SIG-M5 (cell line): Measurements from ENCODE around the gene GRPEL2.

Experiments used
- DNase-seq: peaks from one replicate; lab custom pipeline; 2025; lab: John Stamatoyannopoulos, UW

Gene GRPEL2

DNA sequence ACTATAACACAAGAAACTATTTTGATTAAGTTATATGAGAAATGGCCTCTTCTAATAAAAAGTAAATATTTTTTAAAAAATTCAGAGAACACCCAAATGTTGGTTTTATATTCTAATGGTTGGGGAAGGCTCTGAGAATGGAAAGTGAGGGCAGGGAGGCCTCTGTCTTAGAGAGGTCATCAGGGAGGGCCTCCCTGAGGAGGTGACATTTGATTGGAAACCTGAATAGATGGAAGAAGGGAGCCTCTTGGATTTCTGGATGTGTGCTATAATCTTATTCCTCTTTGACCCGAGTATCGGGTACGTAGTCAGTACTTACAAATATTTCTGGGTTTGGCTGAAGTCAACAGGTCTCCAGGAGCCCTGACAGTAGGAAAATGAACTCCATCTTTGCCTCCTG, 26.1 kb upstream of the GRPEL2 start:
- DNase-seq, result no peak

DNA sequence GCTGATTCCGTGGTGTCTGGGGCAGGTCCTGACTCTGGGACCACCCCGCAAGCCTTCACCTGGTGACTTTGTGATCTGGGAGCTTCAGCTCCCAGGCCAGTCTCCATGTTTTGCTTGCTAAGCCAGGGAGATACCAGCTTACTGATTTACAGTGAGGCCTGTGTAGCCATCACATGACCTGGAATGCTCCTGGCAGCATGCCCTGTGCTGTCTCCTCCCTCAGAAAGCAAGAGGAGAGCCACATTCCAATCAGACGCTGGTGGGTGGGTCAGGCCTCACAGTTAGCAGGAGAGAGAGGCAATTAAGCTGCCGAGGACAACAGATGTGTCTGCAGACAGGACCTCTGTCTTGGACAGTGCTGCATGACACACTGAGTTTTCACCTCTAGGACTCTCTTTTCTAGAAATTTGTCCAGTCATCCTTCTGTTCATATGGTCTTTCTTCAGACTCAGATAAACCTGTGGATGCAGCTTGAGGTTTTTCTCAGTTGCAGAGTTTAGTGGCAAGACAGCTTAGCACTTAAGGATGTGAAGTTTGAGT, 24.4 kb upstream of the GRPEL2 start:
- DNase-seq, result no peak

DNA sequence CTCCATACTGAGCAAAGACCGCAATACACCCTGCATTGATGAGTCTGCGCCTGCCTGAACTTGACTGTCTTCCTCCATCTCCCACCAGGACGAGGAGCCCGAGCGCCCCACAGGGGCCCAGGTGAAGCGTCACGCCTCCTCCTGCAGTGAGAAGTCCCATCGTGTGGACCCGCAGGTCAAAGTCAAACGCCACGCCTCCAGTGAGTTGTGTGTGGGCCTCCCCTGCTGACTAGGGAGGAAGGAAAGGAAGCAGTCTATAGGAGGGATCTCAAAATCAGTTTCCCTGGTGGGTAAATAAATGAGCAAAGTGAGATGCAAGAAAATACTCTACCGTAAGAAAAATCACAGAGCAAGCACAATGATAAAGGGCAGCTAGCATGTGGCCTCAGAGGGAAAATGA, 22.8 kb upstream of the GRPEL2 start:
- DNase-seq, result no peak

DNA sequence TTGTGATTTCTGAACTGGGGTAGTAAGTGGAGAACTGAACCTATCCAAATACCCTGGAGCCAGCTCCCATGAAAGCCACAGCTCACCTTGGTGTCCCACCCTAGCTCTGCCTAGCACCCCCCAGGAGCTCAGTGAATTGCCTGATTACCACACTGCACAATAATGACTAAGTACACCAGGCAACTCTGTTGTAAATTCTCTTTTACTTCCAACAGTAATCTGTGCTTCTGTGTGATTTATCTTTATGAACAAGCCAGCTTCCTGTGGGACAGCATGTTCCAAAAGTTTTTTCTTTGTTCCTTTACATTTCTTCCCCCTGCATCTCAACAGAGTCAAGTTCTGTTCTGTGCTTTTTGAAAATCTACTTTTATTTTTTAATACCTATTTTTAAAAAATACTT, 22.1 kb upstream of the GRPEL2 start:
- no peak for DNase-seq

DNA sequence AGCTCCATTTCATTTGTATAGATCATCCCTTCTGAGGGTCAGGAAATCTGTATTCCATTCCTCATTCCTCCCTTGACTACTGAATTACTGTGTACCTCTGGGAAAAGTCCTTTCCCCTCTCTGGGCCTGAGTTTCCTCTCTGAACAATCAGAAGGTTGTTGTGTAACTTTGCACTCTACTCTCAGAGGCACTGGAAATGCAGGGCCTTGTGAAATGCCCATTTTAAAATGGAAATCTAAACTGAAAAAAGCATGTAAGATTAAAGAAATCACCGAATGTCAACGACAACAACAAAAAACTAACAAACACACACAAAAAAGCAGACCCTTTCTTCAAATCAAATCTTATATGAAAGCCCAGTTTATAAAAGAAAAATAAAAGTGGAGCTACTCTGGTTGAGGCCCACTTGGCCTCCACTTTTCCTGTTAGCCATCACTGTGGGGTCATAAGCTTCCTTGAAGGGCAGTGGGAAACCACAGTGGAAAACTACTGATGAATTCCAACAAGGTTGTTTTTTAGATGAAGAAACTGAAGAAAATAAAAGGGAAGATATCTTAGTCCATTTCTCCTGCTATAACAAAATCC, 21.6 kb upstream of the GRPEL2 start:
- no peak for DNase-seq

DNA sequence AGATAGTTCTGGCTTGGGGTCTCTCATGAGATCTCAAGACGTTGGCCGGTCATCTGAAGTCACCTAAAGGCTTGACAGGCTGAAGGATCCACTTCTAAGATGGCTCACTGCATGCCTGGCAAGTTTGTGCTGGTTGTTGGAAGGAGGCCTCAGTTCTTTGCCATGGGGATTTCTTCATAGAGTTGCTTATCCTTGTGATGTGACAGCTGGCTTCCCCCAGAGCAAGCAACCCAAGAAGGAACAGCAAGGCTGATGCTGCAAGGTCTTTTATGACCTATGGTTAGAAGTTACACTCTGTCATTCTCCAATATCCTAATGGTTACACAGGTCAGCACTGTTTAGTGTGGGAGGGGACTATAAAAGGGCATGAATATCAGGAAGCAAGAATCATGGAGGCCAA, 20.7 kb upstream of the GRPEL2 start:
- DNase-seq, result no peak

DNA sequence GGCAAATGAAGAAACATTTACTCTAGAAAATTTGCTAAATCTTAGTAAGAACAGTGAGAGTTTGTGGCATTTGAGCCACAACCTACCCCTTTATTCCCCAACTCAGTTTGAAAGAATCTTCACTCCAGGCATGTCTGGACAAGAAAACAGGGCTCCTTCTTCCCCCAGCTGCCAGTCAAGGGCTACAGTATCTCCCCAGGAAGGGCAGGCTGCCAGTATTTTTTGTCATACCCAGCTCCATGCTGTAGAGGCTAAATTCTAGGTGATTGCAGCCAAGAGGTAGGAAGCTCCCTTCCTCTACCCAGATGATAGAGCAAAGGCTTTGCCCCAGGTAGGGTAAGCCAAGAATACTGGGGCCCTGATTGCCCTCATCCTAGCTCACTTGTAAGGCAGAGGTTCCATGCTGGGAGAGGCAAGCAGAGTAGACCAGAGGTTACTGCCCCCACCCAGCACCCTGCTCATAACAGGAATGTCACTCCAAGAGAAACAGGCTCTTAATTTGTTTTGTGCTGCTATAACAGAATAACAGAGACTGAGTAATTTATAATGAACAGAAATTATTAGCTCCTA, 20.0 kb upstream of the GRPEL2 start:
- no peak for DNase-seq

DNA sequence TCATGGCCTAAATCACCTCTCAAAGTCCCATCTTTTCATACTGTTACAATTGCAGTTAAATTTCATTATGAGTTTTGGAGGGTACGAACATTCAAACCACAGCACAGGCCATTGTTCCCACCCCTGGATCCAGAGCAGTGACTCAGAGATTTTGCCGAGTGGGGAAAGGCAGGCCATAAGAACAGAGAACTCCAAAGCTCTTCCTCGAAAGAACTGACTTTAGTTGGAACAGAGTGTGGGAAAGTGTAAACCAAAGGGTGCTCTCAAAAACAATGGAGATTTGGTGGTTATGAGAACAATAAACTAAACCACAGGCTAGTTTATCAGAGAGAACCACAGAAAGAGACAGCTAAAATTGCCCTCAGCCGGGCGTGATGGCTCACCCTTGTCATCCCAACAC, 19.4 kb upstream of the GRPEL2 start:
- no peak for DNase-seq

DNA sequence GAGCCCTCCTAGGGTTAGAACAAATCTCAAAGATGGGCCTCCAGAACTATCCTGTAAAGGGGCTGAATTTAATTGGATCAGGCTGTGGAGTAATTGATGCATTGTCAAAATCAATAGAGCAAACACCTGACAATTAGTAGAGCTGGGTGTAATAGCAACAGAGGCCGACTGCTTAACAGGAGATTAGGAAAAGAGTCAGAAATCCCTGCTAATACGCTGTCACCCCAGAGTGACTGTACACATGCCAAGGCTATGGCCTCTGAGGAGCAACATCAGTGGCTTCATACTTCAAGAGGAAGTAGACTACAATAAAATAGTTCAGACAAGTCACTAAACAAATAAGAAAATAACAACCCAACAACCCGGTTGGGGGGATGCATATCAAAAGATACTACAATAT, 18.7 kb upstream of the GRPEL2 start:
- no peak for DNase-seq

DNA sequence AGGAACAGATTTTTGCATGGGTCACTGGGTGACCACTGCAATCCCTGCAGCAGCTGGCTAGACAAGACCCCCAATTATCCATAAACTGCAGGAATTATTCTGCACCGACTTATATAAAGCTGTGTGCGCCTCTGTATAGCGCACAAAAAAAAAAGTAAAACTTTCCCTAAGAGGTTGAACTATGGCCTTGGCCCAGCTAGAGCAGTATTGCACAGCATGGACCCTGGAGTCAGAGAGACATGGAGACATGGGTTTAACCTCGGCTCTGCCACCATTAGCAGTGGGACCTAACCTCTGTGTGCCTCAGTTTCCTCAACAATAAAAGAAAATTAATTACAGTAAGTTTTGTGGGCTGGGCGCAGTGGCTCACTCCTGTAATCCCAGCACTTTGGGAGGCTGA, 17.1 kb upstream of the GRPEL2 start:
- no peak for DNase-seq

DNA sequence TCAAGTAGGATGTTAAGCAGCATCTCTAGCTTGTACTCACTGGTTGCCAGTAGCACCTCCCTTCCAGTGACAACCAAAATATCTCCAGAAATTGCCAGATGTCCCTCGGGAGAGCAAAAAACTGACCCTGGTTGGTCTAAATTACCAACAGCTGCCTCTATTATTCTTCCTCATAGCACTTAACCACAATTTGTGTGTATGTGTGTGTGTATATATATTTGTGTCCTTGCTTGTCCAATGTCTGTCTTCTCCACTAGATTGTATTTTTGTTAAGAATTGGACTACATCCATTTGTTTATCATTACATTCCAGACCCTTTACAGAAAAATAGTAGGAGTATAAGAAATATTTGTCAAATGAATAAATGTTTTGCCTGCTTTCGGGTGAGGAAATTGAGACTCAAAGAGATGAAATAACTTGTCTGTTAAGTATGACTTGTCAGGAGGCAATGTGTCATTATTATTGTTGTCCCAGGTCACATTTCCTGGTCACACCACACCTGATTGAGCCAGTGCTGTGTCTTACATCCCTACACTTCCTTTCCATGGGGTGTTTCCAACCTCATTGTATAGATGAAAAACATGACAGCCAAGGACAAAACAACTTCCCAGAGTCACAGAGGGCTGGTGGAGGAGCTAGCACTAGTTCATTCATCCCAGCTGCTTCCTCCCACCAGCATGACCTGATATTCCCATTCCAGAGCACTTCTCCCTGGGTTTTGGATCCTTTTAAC, 11.4 kb upstream of the GRPEL2 start:
- DNase-seq, result no peak

DNA sequence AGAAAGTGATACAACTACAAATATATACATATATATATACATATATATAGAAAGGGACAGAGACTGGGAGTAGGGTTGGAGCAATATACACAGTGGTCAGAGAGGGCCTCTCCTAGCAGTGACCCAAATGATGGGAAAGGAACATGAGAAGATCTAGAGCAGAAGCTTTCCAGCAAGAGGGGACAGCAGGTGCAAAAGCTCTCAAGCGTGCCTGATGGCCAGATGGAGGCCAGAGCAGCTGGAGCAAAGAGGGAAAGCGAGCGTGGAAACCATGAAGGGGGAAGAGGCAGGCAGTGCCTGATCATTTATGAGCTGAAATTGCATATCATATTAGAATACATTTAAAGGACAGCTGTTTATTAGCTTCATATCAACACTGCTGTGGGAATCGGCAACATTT, 7.6 kb upstream of the GRPEL2 start:
- DNase-seq, result no peak

DNA sequence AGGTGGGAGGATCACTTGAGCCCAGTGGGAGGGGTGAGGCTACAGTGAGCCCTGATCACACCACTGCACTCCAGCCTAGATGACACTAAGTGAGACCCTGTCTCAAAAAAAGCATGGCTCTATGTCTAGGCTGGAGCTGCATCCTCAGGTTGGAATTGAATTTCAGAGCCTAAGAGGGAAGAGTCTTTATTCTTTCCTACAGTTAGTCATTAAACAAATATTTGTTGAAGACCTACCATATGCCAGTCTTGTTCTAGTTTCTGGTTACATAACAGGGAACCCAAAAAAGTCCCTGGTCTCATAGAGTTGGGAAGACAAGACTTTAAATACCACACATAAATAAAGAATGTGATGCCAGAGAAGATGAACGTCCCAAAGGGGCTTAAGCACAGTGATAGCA, 6.9 kb upstream of the GRPEL2 start:
- DNase-seq, result no peak

DNA sequence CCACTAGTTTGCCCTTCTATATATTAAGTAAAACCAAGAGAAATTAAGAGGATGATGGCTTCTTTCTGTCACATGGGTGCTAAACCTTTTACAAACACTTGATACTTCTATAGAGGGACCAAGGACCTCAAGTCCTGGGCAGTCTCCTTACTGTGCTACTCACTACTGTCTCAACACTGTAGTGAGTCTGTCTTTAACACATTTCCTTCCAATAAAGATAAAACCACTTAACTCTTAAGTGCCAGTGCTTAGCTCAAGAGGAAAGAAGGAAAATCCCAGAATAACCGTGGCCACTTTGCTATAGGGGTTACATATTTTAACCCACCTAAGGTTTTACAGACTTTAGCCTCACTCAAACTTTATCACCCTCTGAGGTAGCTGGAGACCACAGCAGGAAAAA, 4.4 kb upstream of the GRPEL2 start:
- DNase-seq, result no peak

DNA sequence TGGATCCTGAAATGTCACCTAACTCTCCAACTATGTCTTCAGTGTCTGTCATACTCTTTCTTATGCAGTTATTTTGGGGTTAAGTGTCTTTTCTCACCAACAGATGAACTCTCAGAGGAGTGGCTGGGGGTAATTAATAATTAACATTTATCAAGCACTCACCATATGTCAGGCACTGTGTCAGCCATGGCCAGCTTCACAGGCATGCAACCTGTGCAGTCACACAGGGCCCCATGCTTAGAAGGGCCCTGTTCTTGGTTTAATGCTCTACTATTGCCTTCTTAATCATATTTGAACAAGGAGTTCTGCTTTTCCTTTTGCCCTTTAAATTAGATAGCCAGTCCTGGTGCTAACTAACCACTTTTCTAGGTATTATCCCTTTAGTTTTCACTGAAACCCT, 3.4 kb upstream of the GRPEL2 start:
- DNase-seq, result no peak

DNA sequence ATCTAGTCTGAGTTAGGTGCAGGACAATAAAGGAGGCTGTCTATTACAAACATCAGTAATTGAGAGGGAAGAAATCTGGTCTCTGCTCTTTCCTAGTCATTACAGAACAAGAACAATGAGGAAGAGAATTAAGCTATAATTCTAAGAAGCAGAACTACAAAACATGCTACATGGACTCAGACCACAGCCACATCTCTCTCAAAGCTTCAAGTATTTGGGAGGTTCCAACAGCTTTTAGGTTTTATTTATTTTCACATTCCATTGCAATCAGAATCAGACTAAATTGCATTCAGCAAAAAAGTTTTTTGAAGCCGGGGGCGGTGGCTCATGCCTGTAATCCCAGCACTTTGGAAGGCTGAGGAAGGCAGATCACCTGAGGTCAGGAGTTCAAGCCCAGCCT, 1.1 kb upstream of the GRPEL2 start:
- DNase-seq, result no peak

DNA sequence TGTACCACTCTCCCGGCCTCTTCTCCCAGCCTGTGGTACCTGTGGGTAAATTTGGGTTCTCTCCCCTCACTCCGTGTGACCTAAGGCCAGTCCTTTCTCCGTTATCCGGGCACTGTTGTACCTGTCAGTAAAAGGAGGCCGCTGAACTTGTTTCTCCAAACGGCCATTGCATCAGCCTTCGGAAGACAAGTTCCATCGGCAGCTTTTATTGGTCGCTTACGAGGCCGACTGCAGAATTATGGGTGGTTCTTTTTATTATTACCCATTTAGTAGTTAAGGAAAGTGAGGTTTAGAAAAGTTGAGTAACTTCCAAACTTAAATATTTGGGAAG, 558 bp downstream of the GRPEL2 start:
- no peak for DNase-seq

DNA sequence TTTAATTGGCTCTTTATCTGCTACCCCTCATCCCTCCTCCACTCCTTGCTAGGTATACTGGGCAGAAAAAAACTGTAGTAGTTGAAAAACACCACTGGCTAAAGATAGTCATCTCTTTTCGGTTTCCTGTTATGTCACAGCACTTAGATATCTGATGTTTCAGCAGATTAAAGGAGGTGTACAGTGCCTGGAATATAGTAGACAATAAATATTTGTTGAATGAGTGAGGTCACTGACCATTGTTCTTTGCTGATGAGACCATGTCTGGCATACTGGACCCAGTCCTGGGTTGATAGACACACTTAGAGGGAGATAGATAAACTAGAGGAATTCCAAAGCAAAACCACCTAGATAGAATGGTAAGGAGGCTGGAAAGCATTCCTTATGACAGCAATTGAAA, 3.2 kb downstream of the GRPEL2 start:
- no peak for DNase-seq

DNA sequence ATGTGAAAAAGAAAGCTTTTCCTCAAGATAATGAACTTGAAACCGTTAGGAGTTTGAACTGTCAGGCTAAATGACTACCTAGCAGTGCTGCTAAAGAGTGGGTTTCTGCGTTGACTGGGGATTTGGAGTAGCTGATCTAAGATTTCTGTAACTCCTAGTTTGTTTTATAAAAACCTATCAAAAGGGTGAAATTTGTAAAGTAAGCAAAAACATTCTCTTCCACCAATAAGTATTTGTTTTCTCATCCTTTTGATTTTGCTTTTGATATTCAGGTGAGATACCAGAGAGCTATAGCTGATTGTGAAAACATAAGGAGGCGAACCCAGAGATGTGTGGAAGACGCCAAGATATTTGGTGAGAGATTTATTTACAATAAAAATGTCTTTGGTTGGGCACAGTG, 4.1 kb downstream of the GRPEL2 start:
- DNase-seq, result no peak

DNA sequence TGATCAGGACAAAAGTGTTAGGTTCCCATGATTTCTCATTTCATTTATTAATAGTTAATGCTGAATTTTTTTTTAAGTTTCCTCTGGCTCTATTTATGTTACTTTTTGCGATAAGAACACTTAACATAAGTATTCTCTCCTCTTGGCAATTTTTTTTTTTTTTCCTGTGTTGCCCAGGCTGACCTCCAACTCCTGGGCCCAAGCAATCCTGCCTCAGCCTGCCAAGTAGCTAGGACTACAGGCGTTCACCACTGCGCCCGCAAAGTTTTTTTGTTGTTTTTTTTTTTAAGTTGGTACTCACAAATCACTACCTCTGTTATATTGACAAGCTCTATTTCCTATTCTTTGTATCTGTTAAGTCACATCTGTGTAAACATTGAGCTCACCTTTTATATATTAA, 6.9 kb downstream of the GRPEL2 start:
- no peak for DNase-seq

DNA sequence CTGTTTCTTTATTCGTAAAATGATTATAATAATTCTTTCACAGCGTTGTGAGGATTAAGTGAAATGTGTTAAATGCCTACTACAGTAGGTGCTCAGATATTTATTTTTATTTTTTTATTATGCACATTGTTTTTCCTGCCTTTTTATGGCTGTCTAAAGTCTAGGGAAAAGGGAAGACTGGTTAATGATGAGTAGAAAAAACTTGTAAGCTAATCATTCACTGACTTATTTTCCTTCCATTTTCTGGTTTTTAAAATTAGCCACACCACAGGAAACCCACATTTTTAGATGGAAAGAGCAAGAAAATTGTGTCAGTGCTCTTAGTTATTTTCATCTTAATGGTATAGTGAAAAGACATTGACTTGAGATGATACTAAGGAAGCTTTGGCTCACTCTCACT, 8.6 kb downstream of the GRPEL2 start:
- DNase-seq, result no peak

DNA sequence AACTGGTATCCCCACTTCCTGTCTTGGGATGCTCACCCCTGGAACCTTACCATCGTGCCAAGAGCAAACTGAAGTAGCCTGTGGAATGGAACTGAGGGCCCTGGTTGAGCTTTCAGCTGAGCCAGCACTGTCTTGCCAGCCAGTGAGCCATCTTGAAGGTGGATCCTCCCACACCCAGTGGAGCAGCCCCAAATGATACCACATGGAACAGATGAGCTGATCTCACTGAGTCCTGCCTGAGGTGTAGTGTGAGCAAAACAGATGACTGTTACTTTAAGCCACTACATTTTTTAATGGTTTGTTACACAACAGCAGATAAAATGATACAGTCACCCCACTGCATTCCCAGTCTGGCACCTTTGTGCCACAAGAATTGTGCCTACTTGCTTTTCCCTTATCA, 10.4 kb downstream of the GRPEL2 start:
- no peak for DNase-seq

DNA sequence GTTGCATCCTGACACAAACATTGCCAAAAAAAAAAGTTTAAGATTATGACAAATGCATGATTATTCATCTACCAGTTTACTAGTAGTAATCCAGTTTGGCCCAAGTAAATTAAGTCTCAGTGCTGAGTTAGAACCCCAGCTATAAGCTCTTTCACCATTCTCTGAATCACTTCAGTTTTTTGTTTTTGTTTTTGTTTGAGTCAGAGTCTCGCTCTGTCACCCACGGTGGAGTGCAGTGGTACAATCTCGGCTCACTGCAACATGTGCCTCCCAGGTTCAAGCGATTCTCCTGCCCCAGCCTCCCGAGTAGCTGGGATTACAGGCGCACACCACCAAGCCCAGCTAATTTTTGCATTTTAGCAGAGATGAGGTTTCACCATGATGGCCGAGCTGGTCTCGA, 11.1 kb downstream of the GRPEL2 start:
- DNase-seq, result no peak
